Fibroblast of pulmonary artery (primary cell): ENCODE measurements around the gene CCDC73.
A peak's percentile ranks its signal among the peaks of the same experiment; 100 is the strongest.

Experiments
- DNase-seq: peaks from one replicate; pipeline ENCODE4 v3.0.0-alpha.2; 2010; ENCODE audit warnings: low read depth
- H3K4me3 ChIP-seq: replicated peaks from 2 replicates; pipeline ENCODE4 v1.5.1; 2011; ENCODE audit warnings: low read depth, mild to moderate bottlenecking, control low read depth, low read length, moderate library complexity
- TF ChIP-seq, protein P1 (sequence below): IDR thresholded peaks from 2 replicates; pipeline ENCODE4 v1.5.1; 2011; ENCODE audit warnings: mild to moderate bottlenecking, control low read depth, low read length, inconsistent platforms; ENCODE audit errors: missing control alignments

Gene CCDC73

DNA sequence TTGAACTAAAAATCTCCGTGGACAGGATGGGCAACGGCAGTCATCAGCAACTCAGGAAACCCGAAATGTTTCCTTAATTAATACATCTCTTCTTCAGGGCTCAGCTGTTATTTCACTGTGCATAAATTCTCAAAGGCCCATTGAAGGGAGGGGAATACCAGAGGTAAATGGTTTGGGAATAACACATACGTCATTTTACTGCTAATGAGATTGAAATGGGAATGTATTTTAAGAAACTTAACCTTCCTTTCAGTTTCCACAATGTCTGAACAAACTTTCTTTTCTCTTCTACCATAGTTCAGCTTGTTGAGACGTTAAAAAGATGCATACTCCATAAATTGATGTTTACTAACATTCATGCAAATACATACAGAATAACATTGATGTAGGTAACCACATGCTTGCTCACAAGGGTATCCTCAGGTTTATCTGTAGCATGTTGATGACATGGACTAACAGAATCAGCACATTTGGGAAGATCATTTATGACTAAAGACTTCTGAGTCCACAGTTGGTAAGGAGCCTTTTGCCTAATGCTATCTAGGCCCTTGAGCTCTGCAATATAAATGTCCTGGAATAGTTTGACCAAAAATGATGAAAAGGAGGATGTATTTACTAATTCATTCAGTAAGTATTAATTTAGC, 27.6 kb upstream of the CCDC73 start:
- no peak for DNase-seq
- TF ChIP-seq, protein P1, sequence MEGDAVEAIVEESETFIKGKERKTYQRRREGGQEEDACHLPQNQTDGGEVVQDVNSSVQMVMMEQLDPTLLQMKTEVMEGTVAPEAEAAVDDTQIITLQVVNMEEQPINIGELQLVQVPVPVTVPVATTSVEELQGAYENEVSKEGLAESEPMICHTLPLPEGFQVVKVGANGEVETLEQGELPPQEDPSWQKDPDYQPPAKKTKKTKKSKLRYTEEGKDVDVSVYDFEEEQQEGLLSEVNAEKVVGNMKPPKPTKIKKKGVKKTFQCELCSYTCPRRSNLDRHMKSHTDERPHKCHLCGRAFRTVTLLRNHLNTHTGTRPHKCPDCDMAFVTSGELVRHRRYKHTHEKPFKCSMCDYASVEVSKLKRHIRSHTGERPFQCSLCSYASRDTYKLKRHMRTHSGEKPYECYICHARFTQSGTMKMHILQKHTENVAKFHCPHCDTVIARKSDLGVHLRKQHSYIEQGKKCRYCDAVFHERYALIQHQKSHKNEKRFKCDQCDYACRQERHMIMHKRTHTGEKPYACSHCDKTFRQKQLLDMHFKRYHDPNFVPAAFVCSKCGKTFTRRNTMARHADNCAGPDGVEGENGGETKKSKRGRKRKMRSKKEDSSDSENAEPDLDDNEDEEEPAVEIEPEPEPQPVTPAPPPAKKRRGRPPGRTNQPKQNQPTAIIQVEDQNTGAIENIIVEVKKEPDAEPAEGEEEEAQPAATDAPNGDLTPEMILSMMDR = no peak
- no peak overlapping the region for H3K4me3 ChIP-seq

DNA sequence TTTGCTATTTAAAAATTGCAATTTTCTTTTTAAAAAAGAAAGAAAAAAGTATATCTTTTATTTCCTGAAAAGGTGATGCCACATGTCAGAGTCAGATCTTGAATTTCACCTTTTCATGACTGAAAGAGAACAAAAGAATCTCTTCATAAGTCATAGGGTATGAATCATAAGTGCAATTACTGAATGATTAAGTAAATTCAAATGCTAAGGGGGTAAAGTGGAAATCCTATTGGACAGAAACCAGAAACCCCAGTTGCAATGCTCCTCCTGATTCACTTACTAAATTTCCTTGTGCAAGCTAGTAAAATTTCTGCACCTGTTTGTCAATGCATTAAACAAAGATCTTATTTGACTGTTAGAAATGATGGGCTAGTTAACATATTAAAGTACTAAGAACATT, 27.1 kb upstream of the CCDC73 start:
- DNase-seq = no peak
- TF ChIP-seq, protein P1 = no peak
- no peak overlapping the region for H3K4me3 ChIP-seq

DNA sequence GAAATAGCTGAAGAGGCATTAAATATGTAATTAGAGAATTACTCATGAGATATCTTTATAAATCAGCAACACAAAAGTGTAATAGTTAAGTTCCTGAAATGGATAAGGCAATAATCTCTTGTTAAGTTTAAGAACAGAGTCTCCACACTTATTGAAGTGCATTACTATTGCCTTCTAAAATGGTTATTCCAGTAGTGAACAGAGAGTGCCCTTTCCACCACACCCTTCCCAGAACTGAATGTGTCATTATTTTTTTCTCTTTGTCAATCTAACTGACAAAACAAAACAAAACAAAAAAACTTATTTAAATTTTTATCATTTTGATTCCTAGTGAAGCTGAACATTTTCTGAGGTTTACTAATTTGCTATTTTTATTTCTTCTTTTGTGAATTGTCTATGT, 26.0 kb upstream of the CCDC73 start:
- TF ChIP-seq, protein P1 = no peak
- no peak overlapping the region for H3K4me3 ChIP-seq
- no peak for DNase-seq

DNA sequence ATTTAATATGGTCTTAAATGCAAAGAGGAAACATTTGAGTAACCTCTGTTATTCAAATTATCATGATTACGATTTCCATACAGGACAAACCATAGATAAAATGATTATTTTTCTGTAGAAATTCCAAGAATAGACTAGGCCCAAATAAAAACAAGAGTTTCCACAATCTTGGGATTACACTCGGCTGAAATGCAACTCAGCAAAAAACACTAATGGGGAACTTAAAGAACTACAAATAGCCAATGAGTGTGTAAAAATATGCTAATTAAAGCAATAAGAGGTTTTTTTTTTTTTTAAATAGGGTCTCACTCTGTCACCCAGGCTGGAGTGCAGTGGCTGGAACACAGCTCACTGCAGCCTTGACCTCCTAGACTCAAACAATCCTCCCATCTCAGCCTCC, 24.7 kb upstream of the CCDC73 start:
- TF ChIP-seq, protein P1 = no peak
- DNase-seq = no peak
- no peak overlapping the region for H3K4me3 ChIP-seq

DNA sequence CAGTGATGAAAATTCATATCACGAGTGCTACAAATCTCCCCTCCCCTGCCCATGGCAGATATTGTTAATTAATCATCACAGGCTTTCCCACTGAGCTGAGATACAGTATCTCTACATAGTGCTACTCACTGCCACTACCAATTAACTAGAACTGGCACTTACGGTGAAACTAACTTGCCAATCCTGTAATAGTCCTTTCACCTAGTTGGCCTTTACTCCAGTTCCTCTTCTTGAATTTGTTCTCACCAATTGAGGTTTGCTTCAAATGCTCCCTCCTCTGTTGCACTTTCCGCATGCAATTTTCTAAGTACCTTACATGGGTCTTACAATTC, 23.4 kb upstream of the CCDC73 start:
- TF ChIP-seq, protein P1 = no peak
- no peak for DNase-seq
- no peak overlapping the region for H3K4me3 ChIP-seq

DNA sequence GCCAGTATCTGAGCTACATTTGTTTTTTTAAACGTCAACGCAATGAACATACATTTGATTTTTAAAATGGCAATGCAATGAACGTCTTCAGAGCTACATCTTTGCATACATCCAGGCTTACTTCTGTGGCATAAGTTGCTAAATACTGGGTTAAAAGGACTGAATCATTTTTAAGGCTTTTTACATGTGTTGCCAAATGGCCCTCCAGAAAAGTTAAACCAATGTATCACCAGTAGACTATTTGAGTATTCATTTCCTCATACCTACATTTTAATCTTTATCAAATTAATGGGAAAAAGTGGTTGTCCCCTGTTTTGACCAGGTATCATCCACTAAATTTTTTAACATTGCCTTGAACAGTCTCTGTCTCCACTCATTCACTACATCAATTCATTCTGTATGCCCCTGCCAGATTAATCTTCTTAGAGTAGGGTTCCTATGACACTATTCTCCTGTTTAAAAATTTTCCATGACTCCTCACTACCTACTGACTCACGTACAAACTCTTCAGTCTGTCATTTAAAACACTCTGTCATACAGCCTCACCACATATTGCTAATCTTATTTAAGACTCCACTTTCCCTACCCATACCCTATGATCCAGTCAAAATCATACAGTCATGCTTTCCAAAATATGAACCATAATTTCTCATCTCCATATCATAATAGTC, 22.9 kb upstream of the CCDC73 start:
- no peak overlapping the region for H3K4me3 ChIP-seq
- DNase-seq = no peak
- TF ChIP-seq, protein P1 = no peak

DNA sequence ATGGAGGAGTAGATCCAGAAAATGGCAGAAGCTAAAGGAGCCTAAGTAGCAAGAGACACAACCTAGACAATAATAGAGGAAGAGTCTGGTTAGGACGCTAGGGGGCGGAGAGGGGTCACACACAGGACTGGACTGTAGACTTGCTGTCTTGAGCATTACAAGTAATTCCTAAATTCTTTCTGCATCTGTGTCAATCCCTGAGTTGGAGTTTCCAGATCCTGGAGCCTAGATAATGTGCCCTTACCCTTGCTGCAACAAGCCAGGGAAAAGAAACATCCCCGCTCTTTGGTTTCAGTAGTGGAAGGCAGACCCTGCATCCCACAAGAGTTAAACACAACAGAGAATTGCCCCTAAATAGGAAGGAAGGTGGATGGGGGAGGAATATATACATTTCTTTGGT, 14.9 kb upstream of the CCDC73 start:
- TF ChIP-seq, protein P1 = peak; percentile 93
- H3K4me3 ChIP-seq = no peak overlapping the region
- peak; percentile 84 for DNase-seq
